OCI-LY1 (cell line): ENCODE measurements around the gene PHETA2.

Experiments used
- EZH2 ChIP-seq: fragments of 200-600 bp; sonication (generic), shearing (Covaris generic); IDR thresholded peaks from 2 replicates; pipeline ENCODE4 v1.8.0; 2017; ENCODE audit warnings: borderline replicate concordance, mixed run types, mild to moderate bottlenecking, antibody characterized with exemption, low read length, moderate library complexity, mixed read lengths
- TF ChIP-seq, protein P1 (sequence below): fragments of 200-600 bp; sonication (generic), shearing (Covaris generic); IDR thresholded peaks from 2 replicates; pipeline ENCODE4 v1.5.1; 2017; ENCODE audit warnings: mild to moderate bottlenecking, antibody characterized with exemption, low read length, moderate library complexity, mixed read lengths

DNA sequence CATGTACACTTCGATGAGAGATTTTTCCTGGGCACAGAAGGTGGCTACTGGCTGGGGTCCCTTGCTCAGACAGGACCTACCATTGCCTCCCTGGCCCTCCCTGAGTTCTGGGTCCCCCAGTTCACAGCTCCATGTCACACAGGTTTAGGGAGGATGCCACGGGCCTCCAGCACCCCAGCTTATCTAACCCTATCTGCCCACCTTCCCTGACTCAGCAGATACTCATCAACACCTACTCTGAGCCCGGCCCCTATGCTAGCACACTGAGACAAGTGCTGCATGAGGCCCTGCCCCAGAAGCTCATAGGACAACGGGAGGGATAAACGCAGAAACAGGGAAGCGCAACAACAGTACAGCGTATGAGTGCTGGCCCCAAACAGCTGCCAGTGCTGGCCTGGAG lies 13.0 kb upstream of the PHETA2 start:
- TF ChIP-seq, protein P1, sequence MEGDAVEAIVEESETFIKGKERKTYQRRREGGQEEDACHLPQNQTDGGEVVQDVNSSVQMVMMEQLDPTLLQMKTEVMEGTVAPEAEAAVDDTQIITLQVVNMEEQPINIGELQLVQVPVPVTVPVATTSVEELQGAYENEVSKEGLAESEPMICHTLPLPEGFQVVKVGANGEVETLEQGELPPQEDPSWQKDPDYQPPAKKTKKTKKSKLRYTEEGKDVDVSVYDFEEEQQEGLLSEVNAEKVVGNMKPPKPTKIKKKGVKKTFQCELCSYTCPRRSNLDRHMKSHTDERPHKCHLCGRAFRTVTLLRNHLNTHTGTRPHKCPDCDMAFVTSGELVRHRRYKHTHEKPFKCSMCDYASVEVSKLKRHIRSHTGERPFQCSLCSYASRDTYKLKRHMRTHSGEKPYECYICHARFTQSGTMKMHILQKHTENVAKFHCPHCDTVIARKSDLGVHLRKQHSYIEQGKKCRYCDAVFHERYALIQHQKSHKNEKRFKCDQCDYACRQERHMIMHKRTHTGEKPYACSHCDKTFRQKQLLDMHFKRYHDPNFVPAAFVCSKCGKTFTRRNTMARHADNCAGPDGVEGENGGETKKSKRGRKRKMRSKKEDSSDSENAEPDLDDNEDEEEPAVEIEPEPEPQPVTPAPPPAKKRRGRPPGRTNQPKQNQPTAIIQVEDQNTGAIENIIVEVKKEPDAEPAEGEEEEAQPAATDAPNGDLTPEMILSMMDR = no peak
- no peak for TF ChIP-seq EZH2
